Measurements from ENCODE around the gene STARD9. TPM values are rescaled to one million over a fixed set of nuclear protein-coding genes. Genes with fewer than 3 reads are reported as not detected.

The STARD9 gene
- total and polyA plus RNA-seq, 9 of the 15 experiments (the other 6 are each of a cell fraction or from before 2014, with no cell fraction given) = 0.45 to 6.0 (median 3.6) TPM

DNA sequence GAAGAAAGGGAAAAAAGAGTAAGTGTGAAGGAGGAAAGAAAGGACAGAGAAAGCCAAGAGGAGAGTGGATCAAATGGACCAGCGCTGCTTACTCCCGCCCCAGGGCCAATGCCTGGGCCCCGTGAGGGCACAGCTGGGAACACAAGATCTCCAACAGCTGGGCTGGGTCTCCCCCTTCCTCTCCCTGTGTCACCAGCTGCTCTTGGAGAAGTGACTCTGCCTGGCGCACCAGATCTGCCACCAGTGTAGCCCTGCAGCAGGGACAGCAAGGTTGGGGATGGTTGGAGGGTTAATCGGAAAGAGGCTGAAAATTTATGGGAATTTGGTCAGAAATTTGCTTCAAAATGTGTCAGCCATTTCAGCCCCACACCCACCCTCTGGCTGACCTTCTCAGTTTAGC, 153.2 kb downstream of the STARD9 start:
- WGBS (ENCODE audit: insufficient coverage, low coverage, missing lambda C conversion rate) = 90% methylated on average over 4 of the region's 5 CpGs
- Histone ChIP-seq H2AFZ (ENCODE audit: low read depth, low read length) (no peak overlapping the region), H3K4me2 (ENCODE audit: insufficient read depth, low read length) (no peak overlapping the region), H4K20me1 (replicated peaks; ENCODE audit: control insufficient read depth, insufficient read depth, low read length) (no peaks in the 10 kb centered on the region; the same call in 1 of the 2 replicates), H3K9me3 (replicated peaks; ENCODE audit: control insufficient read depth, insufficient read depth, low read depth, low read length) (no peaks in the 10 kb centered on the region), H3K9me1 (ENCODE audit: control insufficient read depth, insufficient read depth, low read length) (peaks cover 5% of the 10 kb centered on the region), H3K79me2 (ENCODE audit: control insufficient read depth, insufficient read depth, low read length) (no peaks in the 10 kb centered on the region), H3K27ac (ENCODE audit: extremely low read depth, low read depth, low read length) (no peak overlapping the region), H3K27me3 (ENCODE audit: control insufficient read depth in 2 of 2, insufficient read depth in 2 of 2, low read length in 2 of 2) (no peaks in the 10 kb centered on the region), H3K4me3 (no peak overlapping the region), H3K36me3 (ENCODE audit: control insufficient read depth, insufficient read depth, low read length) (peaks cover 96% of the 10 kb centered on the region), H3K9ac (ENCODE audit: insufficient read depth in 1 of 2, low read depth in 2 of 2, low read length in 2 of 2) (no peak overlapping the region), H3K4me1 (replicated peaks in 1 of 2; ENCODE audit: control insufficient read depth in 2 of 2, insufficient read depth in 2 of 2, low read length in 2 of 2) (peaks cover 0 to 6% of the 10 kb centered on the region in 2 experiments; a peak in 1 of 5 replicates)
- in situ Hi-C loops (cut with MboI) (no loop called here), intact Hi-C loops (cut with micrococcal nuclease) (no loop called here)
- POLR2A ChIA-PET = interaction anchor here (0.6 kb wide), 1 partner anchor 9 kb away, joined by 4 read pairs; no protein-coding TSS in a partner anchor
- DNase-seq (ENCODE audit: extremely low read depth in 1 of 4, low spot score in 3 of 4) (no peak), ATAC-seq (no peak), FAIRE-seq (no peak)
- TF ChIP-seq HMGN3 (IDR thresholded peaks at IDR 0.05; ENCODE audit: borderline replicate concordance, extremely low read depth, insufficient read length, low read depth, low read length) (no peak), POLR2G (IDR thresholded peaks at IDR 0.05; ENCODE audit: low read depth, low read length) (0 out of 2 replicates have a peak, but pooled peaks have one; percentile 8), EGR1 (conservative IDR thresholded peaks at IDR 0.05) (no peak), CEBPG (CRISPR knock-in tag; IDR thresholded peaks at IDR 0.05) (no peak), CEBPG (tag; conservative IDR thresholded peaks at IDR 0.05 in 1 of 2, IDR thresholded peaks at IDR 0.05 in 1 of 2) (no peak)
- TF ChIP-seq, protein P1, sequence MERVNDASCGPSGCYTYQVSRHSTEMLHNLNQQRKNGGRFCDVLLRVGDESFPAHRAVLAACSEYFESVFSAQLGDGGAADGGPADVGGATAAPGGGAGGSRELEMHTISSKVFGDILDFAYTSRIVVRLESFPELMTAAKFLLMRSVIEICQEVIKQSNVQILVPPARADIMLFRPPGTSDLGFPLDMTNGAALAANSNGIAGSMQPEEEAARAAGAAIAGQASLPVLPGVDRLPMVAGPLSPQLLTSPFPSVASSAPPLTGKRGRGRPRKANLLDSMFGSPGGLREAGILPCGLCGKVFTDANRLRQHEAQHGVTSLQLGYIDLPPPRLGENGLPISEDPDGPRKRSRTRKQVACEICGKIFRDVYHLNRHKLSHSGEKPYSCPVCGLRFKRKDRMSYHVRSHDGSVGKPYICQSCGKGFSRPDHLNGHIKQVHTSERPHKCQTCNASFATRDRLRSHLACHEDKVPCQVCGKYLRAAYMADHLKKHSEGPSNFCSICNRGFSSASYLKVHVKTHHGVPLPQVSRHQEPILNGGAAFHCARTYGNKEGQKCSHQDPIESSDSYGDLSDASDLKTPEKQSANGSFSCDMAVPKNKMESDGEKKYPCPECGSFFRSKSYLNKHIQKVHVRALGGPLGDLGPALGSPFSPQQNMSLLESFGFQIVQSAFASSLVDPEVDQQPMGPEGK (CRISPR knock-in tag; IDR thresholded peaks at IDR 0.05; ENCODE audit: borderline replicate concordance) = no peak
- CTCF ChIA-PET (ENCODE audit: low intra/inter-chr PET ratio) = no interaction called here
- BruUV-seq (replicated peaks) = no TSS peak
